Neural progenitor cell (in vitro differentiated cells): ENCODE measurements around the gene IMP4.

Experiments
- EZH2 ChIP-seq: fragments of 200-600 bp; sonication (generic); IDR thresholded peaks from 2 replicates; pipeline ENCODE4 v1.6.1; 2017; ENCODE audit warnings: antibody characterized with exemption, mild to moderate bottlenecking, moderate library complexity
- TF ChIP-seq, protein P1 (sequence below): fragments of 200-600 bp; sonication (generic); IDR thresholded peaks from 2 replicates; pipeline ENCODE4 v1.5.1; 2017; ENCODE audit warnings: antibody characterized with exemption, mild to moderate bottlenecking

DNA sequence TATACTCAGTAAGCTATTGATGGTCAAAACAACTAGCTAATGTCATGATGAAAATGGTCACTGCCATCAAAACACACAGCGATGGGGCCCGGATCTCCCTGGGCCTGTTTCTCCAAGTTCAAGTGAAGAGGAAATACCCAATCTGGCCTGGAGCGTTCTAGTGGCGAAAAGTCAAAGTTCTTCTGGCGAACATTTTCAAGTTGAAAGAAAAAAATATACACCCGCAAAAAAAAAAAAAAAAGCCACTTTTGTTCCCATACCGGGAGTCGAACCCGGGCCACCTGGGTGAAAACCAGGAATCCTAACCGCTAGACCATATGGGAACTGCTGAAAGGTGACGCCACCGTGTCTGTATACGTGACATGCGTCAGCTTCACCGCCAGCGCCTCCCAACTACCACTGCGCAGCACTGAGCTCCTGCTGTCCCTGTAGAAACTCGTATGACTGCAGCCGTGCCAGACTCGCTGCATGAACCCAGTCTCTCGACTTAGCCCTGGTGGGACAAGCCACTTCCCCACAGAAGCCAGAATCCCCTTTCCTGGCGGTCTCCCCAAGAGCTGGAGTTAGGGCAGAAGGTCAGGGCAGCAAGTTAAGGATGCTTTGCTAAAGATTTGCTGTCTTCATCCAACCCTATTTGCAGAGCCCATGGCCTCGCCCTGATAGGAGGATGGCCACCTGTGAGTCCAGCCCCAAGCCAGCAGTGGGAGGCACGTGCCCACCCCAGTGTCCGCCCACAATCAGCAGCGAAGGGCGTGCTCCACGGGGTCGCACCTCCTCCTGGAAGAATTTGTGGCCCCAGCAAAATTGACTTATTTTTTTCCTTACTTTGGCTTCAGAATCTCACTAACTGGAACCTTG is 5.6 kb upstream of the IMP4 start:
- TF ChIP-seq, protein P1, sequence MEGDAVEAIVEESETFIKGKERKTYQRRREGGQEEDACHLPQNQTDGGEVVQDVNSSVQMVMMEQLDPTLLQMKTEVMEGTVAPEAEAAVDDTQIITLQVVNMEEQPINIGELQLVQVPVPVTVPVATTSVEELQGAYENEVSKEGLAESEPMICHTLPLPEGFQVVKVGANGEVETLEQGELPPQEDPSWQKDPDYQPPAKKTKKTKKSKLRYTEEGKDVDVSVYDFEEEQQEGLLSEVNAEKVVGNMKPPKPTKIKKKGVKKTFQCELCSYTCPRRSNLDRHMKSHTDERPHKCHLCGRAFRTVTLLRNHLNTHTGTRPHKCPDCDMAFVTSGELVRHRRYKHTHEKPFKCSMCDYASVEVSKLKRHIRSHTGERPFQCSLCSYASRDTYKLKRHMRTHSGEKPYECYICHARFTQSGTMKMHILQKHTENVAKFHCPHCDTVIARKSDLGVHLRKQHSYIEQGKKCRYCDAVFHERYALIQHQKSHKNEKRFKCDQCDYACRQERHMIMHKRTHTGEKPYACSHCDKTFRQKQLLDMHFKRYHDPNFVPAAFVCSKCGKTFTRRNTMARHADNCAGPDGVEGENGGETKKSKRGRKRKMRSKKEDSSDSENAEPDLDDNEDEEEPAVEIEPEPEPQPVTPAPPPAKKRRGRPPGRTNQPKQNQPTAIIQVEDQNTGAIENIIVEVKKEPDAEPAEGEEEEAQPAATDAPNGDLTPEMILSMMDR, result no peak
- no peak for TF ChIP-seq EZH2
